ENCODE measurements around the gene LIMA1.

LIMA1 gene

GRCh38 chr12:50258167-50258551 is 25.2 kb downstream of the LIMA1 start:
- TF ChIP-seq EZH2phosphoT487 (conservative IDR thresholded peaks at IDR 0.05; ENCODE audit: low read length) (no peak), CTCF (IDR thresholded peaks at IDR 0.05; ENCODE audit: insufficient read depth, low read length, poor library complexity, severe bottlenecking) (no peak)
- Histone ChIP-seq H3K4me2 (ENCODE audit: low read depth, low read length, poor library complexity, severe bottlenecking) (no peak overlapping the region), H3K9ac (ENCODE audit: low read length) (no peak overlapping the region), H3F3A (ENCODE audit: insufficient read depth) (no peaks in the 10 kb centered on the region), H3K9me3 (ENCODE audit: insufficient read depth, low read length) (no peaks in the 10 kb centered on the region), H2AFZ (ENCODE audit: low read depth, low read length, severe bottlenecking) (no peak overlapping the region), H3K27me3 (ENCODE audit: low read length) (no peaks in the 10 kb centered on the region), H3K9me2 (replicated peaks; ENCODE audit: insufficient read depth, low read length) (no peaks in the 10 kb centered on the region), H4K20me1 (ENCODE audit: low read depth, low read length) (no peaks in the 10 kb centered on the region), H3K36me3 (ENCODE audit: low read length) (no peaks in the 10 kb centered on the region), H3K4me3 (ENCODE audit: insufficient read depth, low read length, poor library complexity, severe bottlenecking) (no peak overlapping the region), H3K79me2 (ENCODE audit: insufficient read depth, low read length) (no peaks in the 10 kb centered on the region), H3K27ac (ENCODE audit: low read depth, low read length) (no peak overlapping the region)

GRCh38 chr12:50257236-50258166 is 25.8 kb downstream of the LIMA1 start:
- Histone ChIP-seq H3K36me3 (ENCODE audit: low read length) (no peaks in the 10 kb centered on the region), H3K4me2 (ENCODE audit: low read depth, low read length, poor library complexity, severe bottlenecking) (no peak overlapping the region), H3K27me3 (ENCODE audit: low read length) (no peaks in the 10 kb centered on the region), H3K4me3 (ENCODE audit: insufficient read depth, low read length, poor library complexity, severe bottlenecking) (no peak overlapping the region), H4K20me1 (ENCODE audit: low read depth, low read length) (no peaks in the 10 kb centered on the region), H3K9me3 (ENCODE audit: insufficient read depth, low read length) (no peaks in the 10 kb centered on the region), H2AFZ (ENCODE audit: low read depth, low read length, severe bottlenecking) (no peak overlapping the region), H3K9me2 (replicated peaks; ENCODE audit: insufficient read depth, low read length) (no peaks in the 10 kb centered on the region), H3F3A (ENCODE audit: insufficient read depth) (no peaks in the 10 kb centered on the region), H3K79me2 (ENCODE audit: insufficient read depth, low read length) (no peaks in the 10 kb centered on the region), H3K9ac (ENCODE audit: low read length) (no peak overlapping the region), H3K27ac (ENCODE audit: low read depth, low read length) (no peak overlapping the region)
- TF ChIP-seq EZH2phosphoT487 (conservative IDR thresholded peaks at IDR 0.05; ENCODE audit: low read length), result no peak
- TF ChIP-seq CTCF (IDR thresholded peaks at IDR 0.05; ENCODE audit: insufficient read depth, low read length, poor library complexity, severe bottlenecking), result no peak

- no peak overlapping the region for H3K27ac ChIP-seq (ENCODE audit: low read depth, low read length)
- TF ChIP-seq CTCF (IDR thresholded peaks at IDR 0.05; ENCODE audit: insufficient read depth, low read length, poor library complexity, severe bottlenecking) (no peak), EZH2phosphoT487 (conservative IDR thresholded peaks at IDR 0.05; ENCODE audit: low read length) (no peak)
Measured at GRCh38 chr12:50256761-50257160, 26.6 kb downstream of the LIMA1 start.

More at GRCh38 chr12:50256761-50257160, 26.6 kb downstream of the LIMA1 start:
- no peak overlapping the region for H3K4me3 ChIP-seq (ENCODE audit: insufficient read depth, low read length, poor library complexity, severe bottlenecking)
- H3F3A ChIP-seq (ENCODE audit: insufficient read depth), result no peaks in the 10 kb centered on the region
- H4K20me1 ChIP-seq (ENCODE audit: low read depth, low read length), result no peaks in the 10 kb centered on the region
- H3K9me2 ChIP-seq (replicated peaks; ENCODE audit: insufficient read depth, low read length), result no peaks in the 10 kb centered on the region
- no peak overlapping the region for H3K9ac ChIP-seq (ENCODE audit: low read length)
- H2AFZ ChIP-seq (ENCODE audit: low read depth, low read length, severe bottlenecking), result no peak overlapping the region
- no peaks in the 10 kb centered on the region for H3K9me3 ChIP-seq (ENCODE audit: insufficient read depth, low read length)
- no peaks in the 10 kb centered on the region for H3K27me3 ChIP-seq (ENCODE audit: low read length)
- H3K36me3 ChIP-seq (ENCODE audit: low read length), result no peaks in the 10 kb centered on the region
- H3K79me2 ChIP-seq (ENCODE audit: insufficient read depth, low read length), result no peaks in the 10 kb centered on the region
- H3K4me2 ChIP-seq (ENCODE audit: low read depth, low read length, poor library complexity, severe bottlenecking), result no peak overlapping the region
